Upper lobe of left lung (tissue), 4 donors: ENCODE data around the gene COG5.

ENCODE experiments used
- POLR2A ChIP-seq, 4 donors: fragments of 450-650 bp; IDR thresholded peaks; one replicate each; pipeline ENCODE4 v1.5.1; 2016 to 2017; ENCODE audit warnings: antibody characterized with exemption in 4 of 4, mild to moderate bottlenecking in 2 of 4
- TF ChIP-seq, protein P1 (sequence below), 6 experiments: fragments of 450-650 bp in 4 of 6; fragments of 200-600 bp in 2 of 6; sonication (generic) in 2 of 6; IDR thresholded peaks; one replicate each; pipeline ENCODE4 v1.5.1; 2016 to 2019; ENCODE audit warnings: antibody characterized with exemption in 6 of 6

DNA sequence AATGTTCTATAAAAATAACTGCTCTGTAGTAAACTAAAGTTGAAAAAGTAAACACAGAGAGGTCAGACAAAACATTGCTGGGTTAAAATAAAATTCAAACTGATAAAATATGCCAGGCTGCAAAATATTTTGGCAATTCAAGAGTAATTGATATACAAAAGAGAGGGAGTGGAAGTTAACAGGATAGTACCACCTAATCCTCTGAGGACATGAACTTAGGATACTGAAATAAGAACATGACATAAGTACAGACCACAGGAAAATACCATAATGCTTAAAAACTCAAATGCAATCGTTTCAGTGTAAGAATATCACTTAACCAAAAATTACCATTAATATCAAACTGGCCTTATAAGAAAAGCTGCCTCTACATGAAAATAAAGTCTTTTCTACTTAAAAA lies 131.5 kb downstream of the COG5 start:
- TF ChIP-seq, protein P1, sequence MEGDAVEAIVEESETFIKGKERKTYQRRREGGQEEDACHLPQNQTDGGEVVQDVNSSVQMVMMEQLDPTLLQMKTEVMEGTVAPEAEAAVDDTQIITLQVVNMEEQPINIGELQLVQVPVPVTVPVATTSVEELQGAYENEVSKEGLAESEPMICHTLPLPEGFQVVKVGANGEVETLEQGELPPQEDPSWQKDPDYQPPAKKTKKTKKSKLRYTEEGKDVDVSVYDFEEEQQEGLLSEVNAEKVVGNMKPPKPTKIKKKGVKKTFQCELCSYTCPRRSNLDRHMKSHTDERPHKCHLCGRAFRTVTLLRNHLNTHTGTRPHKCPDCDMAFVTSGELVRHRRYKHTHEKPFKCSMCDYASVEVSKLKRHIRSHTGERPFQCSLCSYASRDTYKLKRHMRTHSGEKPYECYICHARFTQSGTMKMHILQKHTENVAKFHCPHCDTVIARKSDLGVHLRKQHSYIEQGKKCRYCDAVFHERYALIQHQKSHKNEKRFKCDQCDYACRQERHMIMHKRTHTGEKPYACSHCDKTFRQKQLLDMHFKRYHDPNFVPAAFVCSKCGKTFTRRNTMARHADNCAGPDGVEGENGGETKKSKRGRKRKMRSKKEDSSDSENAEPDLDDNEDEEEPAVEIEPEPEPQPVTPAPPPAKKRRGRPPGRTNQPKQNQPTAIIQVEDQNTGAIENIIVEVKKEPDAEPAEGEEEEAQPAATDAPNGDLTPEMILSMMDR (IDR thresholded peaks at IDR 0.05), result no peak
- TF ChIP-seq POLR2A (IDR thresholded peaks at IDR 0.05), result no peak
